K562 (cell line): ENCODE data around the gene ATP9A. TPM values are rescaled to one million over a fixed set of nuclear protein-coding genes. Genes with fewer than 3 reads are reported as not detected.

Experiments used
- ATAC-seq: fragments of 200-7000 bp; cut with Tn5 transposase; 3 replicates; pipeline ENCODE4 v1.9.1; 2020; ENCODE audit warnings: moderate library complexity
- BruUV-seq: library from RNA; stranded (reverse); fragments of 400-500 nt; replicated peaks from 2 replicates; lab custom pipeline; 2021; lab: Mats Ljungman, UMichigan
- CTCF ChIA-PET: fragments of 300-600 bp; formaldehyde crosslinking; extraction: SDS; loops from one replicate; lab custom pipeline; 2021; ENCODE audit warnings: low intra/inter-chr PET ratio; lab: Yijun Ruan, JAX
- POLR2A ChIA-PET: fragments of 300-600, 350-650 bp; sonication (Branson Sonifier 250); formaldehyde crosslinking; extraction: SDS; loops from one replicate; lab custom pipeline; 2021; ENCODE audit warnings: antibody characterized with exemption, inconsistent platforms; lab: Yijun Ruan, JAX
- DNase-seq, 4 experiments: peaks; one replicate each; pipeline versions ENCODE4 v3.0.0 to v3.0.0-alpha.2; 2011 to 2018; ENCODE audit warnings: low spot score in 3 of 4, mixed read lengths in 3 of 4; ENCODE audit errors: extremely low read depth in 1 of 4
- FAIRE-seq: peaks from 2 replicates; lab custom pipeline; 2011; peaks lifted over from hg19 to GRCh38; lab: Jason Lieb, UNC
- H2AFZ ChIP-seq: 2 replicates; pipeline ENCODE4 v1.6.0; 2011; ENCODE audit warnings: low read depth, low read length, control low read depth, inconsistent platforms
- H3K27ac ChIP-seq: fragments of 200-600 bp; 3 replicates; pipeline ENCODE4 v1.8.0; 2011; ENCODE audit warnings: low read depth, mild to moderate bottlenecking, control low read depth, inconsistent platforms, low read length, moderate library complexity, mixed read lengths; ENCODE audit errors: extremely low read depth
- H3K27me3 ChIP-seq, 2 experiments: fragments of 300-600 bp in 1 of 2; 2 replicates in 1 of 2; 3 replicates in 1 of 2; pipeline versions ENCODE4 v1.6.0 to v1.8.0; 2011; ENCODE audit warnings: inconsistent platforms in 2 of 2, low read length in 2 of 2, mild to moderate bottlenecking in 1 of 2, mixed read lengths in 1 of 2, moderate library complexity in 1 of 2; ENCODE audit not compliant: control insufficient read depth in 2 of 2, insufficient read depth in 2 of 2
- H3K36me3 ChIP-seq: fragments of 300-600 bp; 3 replicates; pipeline ENCODE4 v1.8.0; 2011; ENCODE audit warnings: mild to moderate bottlenecking, low read length, inconsistent platforms; ENCODE audit not compliant: control insufficient read depth, insufficient read depth
- H3K4me1 ChIP-seq, 2 experiments: fragments of 200-600 bp in 1 of 2; replicated peaks in 1 of 2; 2 replicates in 1 of 2; 3 replicates in 1 of 2; pipeline versions ENCODE4 v1.5.1 to v1.8.0; 2011; ENCODE audit warnings: inconsistent platforms in 2 of 2, low read length in 2 of 2, mild to moderate bottlenecking in 1 of 2, mixed read lengths in 1 of 2, moderate library complexity in 1 of 2; ENCODE audit not compliant: control insufficient read depth in 2 of 2, insufficient read depth in 2 of 2
- H3K4me2 ChIP-seq: 2 replicates; pipeline ENCODE4 v1.6.1; 2011; ENCODE audit warnings: low read length, control low read depth, inconsistent platforms, mixed read lengths; ENCODE audit not compliant: insufficient read depth
- H3K4me3 ChIP-seq: fragments of 200-600 bp; sonication (generic), shearing (Covaris generic); 2 replicates; pipeline ENCODE4 v1.5.1; 2016; ENCODE audit warnings: control low read depth, inconsistent platforms
- H3K79me2 ChIP-seq: fragments of 200-600 bp; 3 replicates; pipeline ENCODE4 v1.8.0; 2011; ENCODE audit warnings: low read length, inconsistent platforms; ENCODE audit not compliant: control insufficient read depth, insufficient read depth
- H3K9ac ChIP-seq, 2 experiments: 2 replicates each; pipeline versions ENCODE4 v1.6.0 to v1.6.1; 2011; ENCODE audit warnings: low read depth in 2 of 2, low read length in 2 of 2, control low read depth in 1 of 2, inconsistent platforms in 1 of 2, mild to moderate bottlenecking in 1 of 2, mixed read lengths in 1 of 2; ENCODE audit not compliant: insufficient read depth in 1 of 2
- H3K9me1 ChIP-seq: one replicate; pipeline ENCODE4 v1.6.0; 2011; ENCODE audit warnings: inconsistent platforms, mild to moderate bottlenecking, low read length, moderate library complexity; ENCODE audit not compliant: control insufficient read depth, insufficient read depth
- H3K9me3 ChIP-seq: replicated peaks from 2 replicates; pipeline ENCODE4 v1.5.1; 2011; ENCODE audit warnings: low read depth, low read length, inconsistent platforms; ENCODE audit not compliant: control insufficient read depth, insufficient read depth
- H4K20me1 ChIP-seq: replicated peaks from 2 replicates; pipeline ENCODE4 v1.6.1; 2011; ENCODE audit warnings: low read length, inconsistent platforms, mixed read lengths; ENCODE audit not compliant: control insufficient read depth, insufficient read depth
- ASH1L ChIP-seq: fragments of 450-650 bp; IDR thresholded peaks from 2 replicates; pipeline ENCODE4 v1.6.1; 2018; ENCODE audit warnings: borderline replicate concordance, mild to moderate bottlenecking, low read depth; ENCODE audit not compliant: partially characterized antibody
- E2F6 ChIP-seq, 2 experiments: IDR thresholded peaks; 2 replicates each; pipeline ENCODE4 v1.6.1; 2011; ENCODE audit warnings: borderline replicate concordance in 1 of 2, control low read depth in 1 of 2, low read depth in 1 of 2, low read length in 1 of 2, mild to moderate bottlenecking in 1 of 2, mixed read lengths in 1 of 2, moderate library complexity in 1 of 2; ENCODE audit not compliant: insufficient read depth in 1 of 2, insufficient read length in 1 of 2, poor library complexity in 1 of 2, severe bottlenecking in 1 of 2; ENCODE audit errors: extremely low read depth in 1 of 2
- ELF2 ChIP-seq: fragments of 250-450 bp; sonication (Bioruptor Pico); IDR thresholded peaks from 2 replicates; pipeline ENCODE4 v1.5.0; 2021; ENCODE audit warnings: mild to moderate bottlenecking
- ETV5 ChIP-seq: sonication (generic); formaldehyde crosslinking; IDR thresholded peaks from 2 replicates; pipeline ENCODE4 v1.4.0; 2020; ENCODE audit warnings: low read depth, mild to moderate bottlenecking, missing genetic modification reagents
- KDM1A ChIP-seq, 2 experiments: fragments of 450-650 bp; IDR thresholded peaks; 2 replicates each; pipeline ENCODE4 v1.6.1; 2016; ENCODE audit warnings: mild to moderate bottlenecking in 2 of 2
- KDM2B ChIP-seq: fragments of 250-450 bp; sonication (Bioruptor Pico); IDR thresholded peaks from 2 replicates; pipeline ENCODE4 v1.8.0; 2021; ENCODE audit warnings: mild to moderate bottlenecking, moderate library complexity
- MEIS2 ChIP-seq: fragments of 450-650 bp; IDR thresholded peaks from 2 replicates; pipeline ENCODE4 v1.6.1; 2014; ENCODE audit warnings: mild to moderate bottlenecking; ENCODE audit not compliant: partially characterized antibody
- NFRKB ChIP-seq: fragments of 450-650 bp; IDR thresholded peaks from 2 replicates; pipeline ENCODE4 v1.6.1; 2016; ENCODE audit warnings: low read depth
- SRSF7 ChIP-seq: fragments of 200-400 bp; formaldehyde crosslinking; optimal IDR thresholded peaks from 2 replicates; pipeline ENCODE3; 2017; ENCODE audit warnings: mild to moderate bottlenecking, low read depth, low read length
- YY1 ChIP-seq, 3 experiments: IDR thresholded peaks; 2 replicates each; pipeline ENCODE4 v1.6.1; 2011; ENCODE audit warnings: low read length in 2 of 3, mild to moderate bottlenecking in 2 of 3, moderate library complexity in 2 of 3, borderline replicate concordance in 1 of 3, control low read depth in 1 of 3, low read depth in 1 of 3; ENCODE audit not compliant: insufficient read depth in 3 of 3, insufficient replicate concordance in 2 of 3, control insufficient read depth in 1 of 3, insufficient read length in 1 of 3; ENCODE audit errors: extremely low read depth in 1 of 3
- ZKSCAN1 ChIP-seq: fragments of 150-350 bp; IDR thresholded peaks from 2 replicates; pipeline ENCODE4 v1.6.1; 2016; ENCODE audit warnings: low read depth, low read length
- ZNF124 ChIP-seq: sonication (generic); formaldehyde crosslinking; IDR thresholded peaks from 2 replicates; pipeline ENCODE4 v1.8.1; 2022; ENCODE audit warnings: missing genetic modification reagents
- ZNF589 ChIP-seq: fragments of 200-800 bp; sonication (Bioruptor generic); IDR thresholded peaks from 2 replicates; pipeline ENCODE4 v1.6.1; 2016; ENCODE audit warnings: low read depth, missing genetic modification characterization, missing compliant biosample characterization
- WGBS: fragments of 100-300 bp; shearing (Covaris generic); methylation state at CpG from one replicate; pipeline ENCODE4 v1.1.6; 2016; ENCODE audit warnings: low coverage, mixed read lengths; ENCODE audit not compliant: insufficient coverage; ENCODE audit errors: missing lambda C conversion rate; 5-methylcytosine and 5-hydroxymethylcytosine counted together
- in situ Hi-C: fragments of 300-500 bp; cut with MboI; formaldehyde crosslinking; loops from 4 replicates; pipeline ENCODE4 v1.15.0; 2018; ENCODE audit warnings: inconsistent platforms, mixed read lengths
- intact Hi-C: fragments of 100-400 bp; cut with micrococcal nuclease; formaldehyde crosslinking; loops from 2 replicates; pipeline ENCODE4 v1.14.2; 2022
- polyA plus RNA-seq, 8 experiments: library from polyadenylated mRNA; depleted of rRNA in 4 of 8; stranded (reverse) in 5 of 8; unstranded in 3 of 8; fragments of >200 nt; fragmentation: Nextera tagmentation in 2 of 8; fragmentation: Illumina TruSeq in 1 of 8; extraction: Ambion mirVana in 2 of 8; extraction: Trizol in 1 of 8; gene quantifications; 2 replicates each; pipeline versions ENCODE4 v1.2.1 to v1.2.3, GENCODE V29; 2011 to 2014; ENCODE audit warnings: inconsistent platforms in 1 of 8, missing spikeins in 1 of 8
- total RNA-seq, 7 experiments: library from RNA; depleted of rRNA in 6 of 7; stranded (reverse); fragments of >200 nt in 6 of 7; fragmentation: Illumina TruSeq in 2 of 7; extraction: Trizol in 2 of 7; gene quantifications; 2 replicates each; pipeline versions ENCODE4 v1.2.1 to v1.2.3, GENCODE V29; 2011 to 2021; ENCODE audit warnings: low replicate concordance in 1 of 7

The ATP9A gene
- total and polyA plus RNA-seq, 9 of the 15 experiments (the other 6 are each of a cell fraction or from before 2014, with no cell fraction given), result 0.18 to 0.62 (median 0.29) TPM

DNA sequence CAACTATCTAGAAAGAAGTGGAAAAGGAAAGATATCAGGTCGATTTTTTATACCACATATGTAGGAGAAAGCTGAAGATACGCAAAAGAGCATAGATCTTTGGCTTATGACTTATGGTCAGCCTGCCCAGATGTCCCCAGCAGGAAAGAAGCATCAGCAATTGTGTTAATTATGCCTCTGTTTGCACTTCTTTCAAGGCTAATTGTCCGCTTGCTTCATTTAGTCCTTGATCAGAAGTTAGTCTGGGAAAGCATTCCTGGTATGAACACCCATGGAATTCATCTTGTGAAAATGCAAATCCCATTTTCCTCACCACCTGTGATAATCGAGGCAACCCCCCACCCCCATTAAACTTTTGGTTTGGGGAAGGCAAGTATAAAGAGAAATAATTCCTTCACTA is 62.8 kb downstream of the ATP9A start:
- whole genome bisulfite sequencing, result 0% methylated on average over 4 of the region's 4 CpGs
- no peaks in the 10 kb centered on the region for H3K36me3 ChIP-seq
- no peak overlapping the region for H3K4me3 ChIP-seq
- FAIRE-seq, result no peak
- no TSS peak for BruUV-seq
- in situ Hi-C loops, result no loop called here
- DNase-seq, result no peak
- no peak for ATAC-seq
- H2AFZ ChIP-seq, result no peak overlapping the region
- no peaks in the 10 kb centered on the region; the same call in 1 of the 2 replicates for H4K20me1 ChIP-seq
- intact Hi-C loops, result no loop called here
- H3K9ac ChIP-seq, result no peak overlapping the region
- CTCF ChIA-PET, result no interaction called here
- no peak for TF ChIP-seq ELF2
- TF ChIP-seq ZNF589 (CRISPR knock-in tag), result no peak
- TF ChIP-seq ZKSCAN1, result no peak
- TF ChIP-seq ETV5, result no peak
- TF ChIP-seq, all 486 proteins: peak for 0
- Histone ChIP-seq H3K27ac (no peak overlapping the region), H3K9me3 (no peaks in the 10 kb centered on the region), H3K79me2 (no peaks in the 10 kb centered on the region), H3K9me1 (peaks cover 2% of the 10 kb centered on the region), H3K4me1 (no peaks in the 10 kb centered on the region), H3K27me3 (peaks cover 3 to 13% of the 10 kb centered on the region in 2 experiments; a peak in 4 of 5 replicates), H3K4me2 (no peak overlapping the region)
- POLR2A ChIA-PET, result no interaction called here

GRCh38 chr20:51703400-51704287 is 64.5 kb downstream of the ATP9A start:
- in situ Hi-C loops, result no loop called here
- intact Hi-C loops, result loop anchor here (5.0 kb wide), 2 partner anchors 66 to 379 kb away; no protein-coding TSS in a partner anchor
- Histone ChIP-seq H2AFZ (no peak overlapping the region), H3K9me3 (no peaks in the 10 kb centered on the region), H3K79me2 (no peaks in the 10 kb centered on the region), H3K36me3 (no peaks in the 10 kb centered on the region), H3K4me3 (no peak overlapping the region), H3K4me2 (no peak overlapping the region), H3K27me3 (peaks cover 5 to 26% of the 10 kb centered on the region in 2 experiments; a peak in 4 of 5 replicates), H4K20me1 (no peaks in the 10 kb centered on the region; the same call in 1 of the 2 replicates), H3K27ac (no peak overlapping the region), H3K9me1 (peaks cover 2% of the 10 kb centered on the region), H3K4me1 (no peaks in the 10 kb centered on the region), H3K9ac (no peak overlapping the region)
- WGBS, result under 1% methylated on average over 8 of the region's 8 CpGs
- DNase-seq (no peak), ATAC-seq (no peak), FAIRE-seq (no peak)
- BruUV-seq, result no TSS peak
- ChIA-PET CTCF (no interaction called here), POLR2A (no interaction called here)
- TF ChIP-seq MEIS2, result no peak
- no peak for TF ChIP-seq ZNF124 (CRISPR knock-in tag)
- TF ChIP-seq E2F6 (IDR thresholded peaks at IDR 0.05; ENCODE audit: borderline replicate concordance in 1 of 2, extremely low read depth in 1 of 2, insufficient read depth in 1 of 2, insufficient read length in 1 of 2, low read depth in 1 of 2, low read length in 1 of 2, poor library complexity in 1 of 2, severe bottlenecking in 1 of 2), result no peak
- no peak for TF ChIP-seq KDM1A (IDR thresholded peaks at IDR 0.05)
- no peak for TF ChIP-seq SRSF7
- no peak for TF ChIP-seq YY1 (IDR thresholded peaks at IDR 0.05; ENCODE audit: borderline replicate concordance in 1 of 3, control insufficient read depth in 1 of 3, extremely low read depth in 1 of 3, insufficient read depth in 3 of 3, insufficient read length in 1 of 3, insufficient replicate concordance in 2 of 3, low read depth in 1 of 3, low read length in 2 of 3)
- TF ChIP-seq ASH1L, result no peak
- no peak for TF ChIP-seq KDM2B (CRISPR knock-in tag)
- TF ChIP-seq NFRKB, result no peak
- TF ChIP-seq ZNF589 (CRISPR knock-in tag), result no peak
